Common myeloid progenitor, CD34-positive (primary cell): ENCODE results near the gene KLHL12.

ENCODE experiments used
- CTCF ChIA-PET: fragments of 350-600 bp; sonication (Branson Sonifier 250); formaldehyde crosslinking; loops from one replicate; lab custom pipeline; 2021; ENCODE audit warnings: antibody characterized with exemption; lab: Charles Lee
- POLR2A ChIA-PET: fragments of 350-600 bp; sonication (Branson Sonifier 250); formaldehyde crosslinking; loops from one replicate; lab custom pipeline; 2021; ENCODE audit warnings: antibody characterized with exemption; lab: Charles Lee
- DNase-seq, 3 donors: peaks; one replicate each; pipeline versions ENCODE4 v3.0.0 to v3.0.0-alpha.2; 2013
- H3K27ac ChIP-seq, 2 experiments: 1 replicate in 1 of 2; 2 replicates in 1 of 2; pipeline ENCODE4 v1.7.0; 2013; ENCODE audit warnings: inconsistent platforms in 2 of 2, low read length in 2 of 2, mild to moderate bottlenecking in 2 of 2, low read depth in 1 of 2, moderate library complexity in 1 of 2; ENCODE audit not compliant: severe bottlenecking in 2 of 2, insufficient read depth in 1 of 2, poor library complexity in 1 of 2
- H3K27me3 ChIP-seq, 5 experiments: replicated peaks in 2 of 5; 1 replicate in 3 of 5; 2 replicates in 2 of 5; pipeline versions ENCODE4 v1.6.1 to v1.7.0; 2013; ENCODE audit warnings: low read length in 4 of 5, mild to moderate bottlenecking in 2 of 5, moderate library complexity in 2 of 5, inconsistent platforms in 1 of 5; ENCODE audit not compliant: insufficient read depth in 5 of 5, control insufficient read depth in 4 of 5
- H3K36me3 ChIP-seq, 4 experiments: 1 replicate in 2 of 4; 2 replicates in 2 of 4; pipeline versions ENCODE4 v1.6.1 to v1.7.0; 2013; ENCODE audit warnings: low read length in 3 of 4, control low read depth in 1 of 4, mild to moderate bottlenecking in 1 of 4; ENCODE audit not compliant: control insufficient read depth in 4 of 4, insufficient read depth in 4 of 4
- H3K4me1 ChIP-seq, 4 experiments: 1 replicate in 3 of 4; 2 replicates in 1 of 4; pipeline versions ENCODE4 v1.6.1 to v1.7.1; 2013; ENCODE audit warnings: low read length in 3 of 4, mild to moderate bottlenecking in 3 of 4, control low read depth in 1 of 4, inconsistent platforms in 1 of 4, moderate library complexity in 1 of 4; ENCODE audit not compliant: control insufficient read depth in 4 of 4, insufficient read depth in 4 of 4; ENCODE audit errors: control extremely low read depth in 1 of 4
- H3K4me3 ChIP-seq, 7 experiments: 1 replicate in 4 of 7; 2 replicates in 3 of 7; pipeline versions ENCODE4 v1.5.1 to v1.7.0; 2013; ENCODE audit warnings: mild to moderate bottlenecking in 7 of 7, low read length in 6 of 7, moderate library complexity in 6 of 7, inconsistent platforms in 2 of 7, low read depth in 2 of 7, control low read depth in 1 of 7; ENCODE audit not compliant: insufficient read depth in 4 of 7, control insufficient read depth in 1 of 7; ENCODE audit errors: extremely low read depth in 1 of 7
- H3K9me3 ChIP-seq, 5 experiments: 1 replicate in 4 of 5; 2 replicates in 1 of 5; pipeline versions ENCODE4 v1.6.1 to v1.7.1; 2013; ENCODE audit warnings: low read length in 4 of 5, mild to moderate bottlenecking in 2 of 5, inconsistent platforms in 1 of 5, low read depth in 1 of 5, moderate library complexity in 1 of 5; ENCODE audit not compliant: control insufficient read depth in 4 of 5, insufficient read depth in 2 of 5; ENCODE audit errors: control extremely low read depth in 1 of 5
- WGBS: methylation state at CpG from one replicate; pipeline ENCODE4 v1.1.5; 2013; ENCODE audit not compliant: insufficient coverage; 5-methylcytosine and 5-hydroxymethylcytosine counted together

The KLHL12 gene

GRCh38 chr1:202858789-202859414 lies 68.1 kb downstream of the KLHL12 start:
- peak overlapping the region in 3 of 7 experiments; percentile 7 to 53 (median 40) for H3K4me3 ChIP-seq
- no peaks in the 10 kb centered on the region for H3K9me3 ChIP-seq
- peaks cover 0 to 13% (median 3%) of the 10 kb centered on the region in 4 experiments for H3K36me3 ChIP-seq
- H3K4me1 ChIP-seq: peaks cover 0 to 51% (median 44%) of the 10 kb centered on the region in 4 experiments
- ChIA-PET POLR2A (no interaction called here), CTCF (interaction anchor here (1.0 to 2.2 kb wide), 3 partner anchors 24 to 78 kb away, joined by 3 to 6 read pairs (median 6); no protein-coding TSS in a partner anchor)
- 84% methylated on average over 8 of the region's 10 CpGs for WGBS
- DNase-seq: no peak
- H3K27ac ChIP-seq: peak overlapping the region in 1 of 2 experiments; percentile 49
- H3K27me3 ChIP-seq: peaks cover 0 to 3% (median 0%) of the 10 kb centered on the region in 5 experiments

GRCh38 chr1:202858331-202858730 lies 68.7 kb downstream of the KLHL12 start:
- ChIA-PET CTCF (interaction anchor here (1.3 to 2.2 kb wide), 3 partner anchors 23 to 524 kb away, joined by 3 to 6 read pairs (median 6); no protein-coding TSS in a partner anchor), POLR2A (no interaction called here)
- Histone ChIP-seq H3K36me3 (peaks cover 0 to 13% (median 3%) of the 10 kb centered on the region in 4 experiments), H3K27me3 (peaks cover 0 to 3% (median 0%) of the 10 kb centered on the region in 5 experiments), H3K4me1 (peaks cover 0 to 51% (median 44%) of the 10 kb centered on the region in 4 experiments), H3K27ac (peak overlapping the region in 1 of 2 experiments; percentile 49), H3K9me3 (no peaks in the 10 kb centered on the region), H3K4me3 (peak overlapping the region in 3 of 7 experiments; percentile 40 to 53 (median 46))
- DNase-seq: peak; percentile 18 to 69 (median 51)
- WGBS: 36% methylated on average over 6 of the region's 6 CpGs

GRCh38 chr1:202857136-202857610 lies 69.9 kb downstream of the KLHL12 start:
- no peak for DNase-seq
- H3K9me3 ChIP-seq: no peaks in the 10 kb centered on the region
- peaks cover 0 to 50% (median 44%) of the 10 kb centered on the region in 4 experiments for H3K4me1 ChIP-seq
- H3K27me3 ChIP-seq: peaks cover 0 to 2% (median 0%) of the 10 kb centered on the region in 5 experiments
- H3K36me3 ChIP-seq: peaks cover 0 to 13% (median 3%) of the 10 kb centered on the region in 4 experiments
- WGBS: 50% methylated on average over 2 of the region's 4 CpGs
- H3K27ac ChIP-seq: no peak overlapping the region
- POLR2A ChIA-PET: no interaction called here
- no peak overlapping the region for H3K4me3 ChIP-seq
- CTCF ChIA-PET: interaction anchor here (1.3 to 2.2 kb wide), 3 partner anchors 22 to 523 kb away, joined by 3 to 6 read pairs (median 3); no protein-coding TSS in a partner anchor

GRCh38 chr1:202856014-202856413 lies 71.0 kb downstream of the KLHL12 start:
- ChIA-PET CTCF (no interaction called here), POLR2A (interaction anchor here (0.6 kb wide), 3 partner anchors 92 to 416 kb away, joined by 3 to 5 read pairs (median 5); no protein-coding TSS in a partner anchor)
- Histone ChIP-seq H3K27me3 (peaks cover 0 to 1% (median 0%) of the 10 kb centered on the region in 5 experiments), H3K4me3 (no peak overlapping the region), H3K27ac (no peak overlapping the region), H3K36me3 (peaks cover 0 to 13% (median 3%) of the 10 kb centered on the region in 4 experiments), H3K9me3 (no peaks in the 10 kb centered on the region), H3K4me1 (peaks cover 0 to 42% (median 37%) of the 10 kb centered on the region in 4 experiments)
- no peak for DNase-seq
- WGBS: no CpG with 5 or more reads among the region's 2 CpGs

GRCh38 chr1:202854787-202855186 lies 72.2 kb downstream of the KLHL12 start:
- H3K27me3 ChIP-seq: no peaks in the 10 kb centered on the region
- WGBS: over 99% methylated on average over 8 of the region's 8 CpGs
- peaks cover 0 to 13% (median 3%) of the 10 kb centered on the region in 4 experiments for H3K36me3 ChIP-seq
- H3K9me3 ChIP-seq: no peaks in the 10 kb centered on the region
- no peak overlapping the region for H3K27ac ChIP-seq
- POLR2A ChIA-PET: no interaction called here
- peaks cover 0 to 40% (median 37%) of the 10 kb centered on the region in 4 experiments for H3K4me1 ChIP-seq
- no peak overlapping the region for H3K4me3 ChIP-seq
- CTCF ChIA-PET: interaction anchor here (0.9 to 5.6 kb wide), 8 partner anchors 9 to 141 kb away, joined by 3 to 37 read pairs (median 3); no protein-coding TSS in a partner anchor
- no peak for DNase-seq

- H3K4me3 ChIP-seq: no peak overlapping the region
- ChIA-PET POLR2A (interaction anchor here (0.7 to 1.4 kb wide), 2 partner anchors 13 to 114 kb away, joined by 3 to 4 read pairs; no protein-coding TSS in a partner anchor), CTCF (interaction anchor here (0.7 to 5.6 kb wide), 25 partner anchors 9 to 143 kb away, joined by 3 to 37 read pairs (median 4); partner anchors contain the start of gene PCAT6)
- no peak overlapping the region for H3K27ac ChIP-seq
- WGBS: 52% methylated on average over 15 of the region's 15 CpGs
- peak; percentile 84 to 90 (median 87) for DNase-seq
- H3K4me1 ChIP-seq: peaks cover 0 to 18% (median 13%) of the 10 kb centered on the region in 4 experiments
- peaks cover 0 to 12% (median 3%) of the 10 kb centered on the region in 4 experiments for H3K36me3 ChIP-seq
- no peaks in the 10 kb centered on the region for H3K9me3 ChIP-seq
- no peaks in the 10 kb centered on the region for H3K27me3 ChIP-seq
Measured at GRCh38 chr1:202852163-202852904, 74.7 kb downstream of the KLHL12 start.
